HG02943 (cell line): Measurements from ENCODE around the gene AGAP1.

Source experiments
- ATAC-seq: cut with Tn5 transposase; IDR thresholded peaks from one replicate; pipeline ENCODE4 v1.9.1; 2021; ENCODE audit warnings: mild to moderate bottlenecking, low read depth, moderate library complexity; ENCODE audit not compliant: unreplicated experiment

The AGAP1 gene

DNA sequence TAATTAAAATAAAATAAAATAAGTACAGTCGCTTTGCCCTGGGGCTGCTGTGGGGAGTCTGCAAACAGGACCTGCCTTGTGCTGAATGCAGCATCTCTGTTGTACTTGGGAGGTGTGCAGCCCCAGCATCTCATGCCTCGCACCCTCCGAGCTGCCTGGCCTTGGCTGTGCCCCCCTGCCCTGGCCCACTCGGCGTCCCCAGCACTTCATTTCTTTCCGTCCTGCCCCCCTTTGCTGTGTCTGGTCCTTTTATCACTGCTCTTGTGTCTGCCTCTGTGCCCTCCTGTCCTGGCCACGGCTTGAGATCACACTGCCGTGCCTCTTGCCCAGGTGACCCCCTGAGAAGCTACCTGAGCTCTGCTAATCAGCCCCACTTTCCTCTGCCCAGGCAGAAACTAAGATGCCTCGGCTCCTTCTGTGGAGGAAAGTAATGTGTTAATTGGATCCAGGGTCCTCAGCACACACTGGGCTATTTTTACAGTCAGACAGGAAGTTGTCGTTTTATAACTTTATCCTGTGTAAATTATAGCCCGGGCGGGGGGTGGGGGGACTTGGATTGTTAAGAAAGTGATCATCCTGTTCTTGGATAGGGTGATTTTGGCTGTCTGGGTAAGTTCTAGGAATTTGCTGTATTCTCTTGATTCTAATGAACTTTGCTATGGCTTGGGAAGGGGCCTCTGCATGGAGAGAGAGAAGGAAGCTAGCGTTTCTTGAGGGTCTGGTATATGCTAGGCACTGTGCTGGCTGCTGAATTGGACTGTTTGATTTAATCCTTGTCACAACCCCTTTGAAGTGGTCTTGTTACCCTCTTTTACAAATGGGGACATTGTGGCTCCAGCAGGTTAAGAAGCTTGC is 69.4 kb downstream of the AGAP1 start:
- ATAC-seq = no peak

DNA sequence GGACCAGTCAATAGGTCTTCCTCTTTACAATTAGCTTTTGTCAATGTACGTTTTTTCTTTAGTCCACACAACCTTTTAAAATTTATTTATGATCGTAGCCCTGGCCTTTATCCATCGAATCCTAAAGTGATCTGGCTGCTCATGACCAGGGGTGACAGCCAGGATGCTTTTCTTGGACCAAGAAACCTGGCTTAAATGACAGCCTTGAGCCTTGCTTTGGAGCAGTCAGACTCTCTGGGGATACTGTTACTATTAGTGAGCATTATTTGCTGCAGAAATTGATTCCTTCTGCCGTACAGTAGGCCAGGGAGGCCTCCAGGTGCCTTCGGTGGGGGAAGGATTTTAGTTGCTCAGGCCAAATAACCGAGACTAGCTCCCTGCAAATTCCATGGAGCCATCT is 70.2 kb downstream of the AGAP1 start:
- no peak for ATAC-seq

DNA sequence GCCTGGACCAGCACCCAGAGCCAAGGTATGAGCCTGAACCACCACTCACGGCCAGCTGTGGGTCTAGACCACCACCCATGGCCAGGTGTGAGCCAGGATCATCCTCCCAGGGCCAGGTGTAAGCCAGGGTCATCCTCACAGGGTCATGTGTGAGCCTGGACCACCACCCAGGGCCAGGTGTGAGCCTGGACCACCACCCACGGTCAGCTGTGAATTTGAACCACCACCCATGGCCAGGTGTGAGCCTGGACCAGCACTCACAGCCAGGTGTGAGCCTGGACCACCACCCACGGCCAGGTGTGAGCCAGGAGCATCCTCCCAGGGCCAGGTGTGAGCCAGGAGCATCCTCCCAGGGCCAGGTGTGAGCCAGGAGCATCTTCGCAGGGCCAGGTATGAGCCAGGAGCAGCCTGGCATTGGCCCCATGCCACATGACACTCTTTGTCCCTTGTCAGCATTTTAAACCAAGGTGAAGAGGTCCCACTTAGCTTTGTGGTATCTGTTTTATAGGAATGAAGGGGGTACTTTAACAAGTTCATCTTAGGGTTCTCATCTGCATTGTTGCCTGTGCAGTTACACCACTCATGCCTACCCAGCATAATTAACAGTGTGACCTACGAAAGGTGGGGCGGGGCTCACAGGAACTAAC is 71.2 kb downstream of the AGAP1 start:
- no peak for ATAC-seq

DNA sequence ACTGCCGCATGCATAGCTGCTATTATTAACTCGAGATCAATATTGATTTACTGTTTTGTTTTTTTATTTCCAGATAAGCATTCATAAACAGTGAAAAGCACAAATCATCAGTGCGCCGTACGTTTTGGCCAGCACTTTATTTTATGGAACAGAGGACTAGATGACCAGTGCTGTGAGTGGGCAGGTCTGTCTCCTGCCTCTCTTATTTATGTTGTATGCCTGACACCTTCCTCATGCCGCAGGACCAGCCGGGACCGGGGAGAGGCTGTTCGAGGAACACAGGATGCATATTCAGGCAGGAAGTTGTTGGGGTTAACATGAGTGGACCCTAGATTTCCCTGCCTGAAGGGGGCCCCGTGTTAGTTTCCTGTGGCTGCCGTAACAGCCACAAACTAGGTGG is 72.6 kb downstream of the AGAP1 start:
- no peak for ATAC-seq

DNA sequence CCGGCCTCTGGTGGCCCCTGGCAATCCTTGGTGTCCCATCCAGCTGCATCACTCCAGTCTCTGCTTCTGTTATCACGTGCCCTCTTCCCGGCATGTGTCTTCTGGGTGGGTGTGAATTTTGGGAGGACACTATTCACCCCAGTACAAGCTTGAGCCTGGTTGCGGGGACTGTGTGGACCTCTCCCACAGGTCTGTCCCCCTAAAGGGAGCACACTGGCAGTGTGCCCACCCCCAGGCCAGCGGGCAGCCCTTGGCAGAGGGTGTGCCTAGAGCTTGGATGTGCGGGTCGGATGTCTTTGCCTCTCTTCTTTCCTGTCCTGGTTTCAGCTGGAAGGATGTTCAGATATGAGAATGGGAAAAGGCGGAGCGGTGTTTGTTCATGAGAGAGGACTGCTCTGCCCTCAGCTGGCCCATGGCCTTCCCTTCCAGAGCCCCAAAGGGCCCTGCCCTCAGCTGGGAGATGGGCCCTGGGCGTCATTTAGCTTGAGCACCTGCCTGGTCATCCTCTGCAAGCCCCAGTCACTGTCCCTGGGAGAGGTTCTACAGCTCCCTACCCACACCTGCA is 73.2 kb downstream of the AGAP1 start:
- ATAC-seq = no peak

DNA sequence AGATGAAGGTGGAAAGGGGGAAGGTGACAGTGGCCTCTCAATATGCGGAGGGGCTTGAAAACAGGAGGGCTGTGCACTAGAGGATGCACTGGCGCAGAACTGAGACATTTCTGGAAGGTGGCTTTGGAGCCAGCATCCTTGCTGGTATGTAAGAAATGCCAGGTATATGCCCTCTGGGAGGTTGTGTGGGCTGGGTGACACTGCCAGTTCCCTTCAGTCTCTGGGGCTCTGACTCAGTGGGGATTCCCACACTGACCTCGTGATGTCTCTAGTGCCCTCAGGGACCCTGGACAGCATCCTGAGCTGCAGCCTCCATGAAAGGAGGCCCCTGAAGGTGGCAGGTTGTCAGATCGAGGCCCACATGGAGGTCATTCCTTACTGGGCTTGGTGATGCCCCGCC is 74.0 kb downstream of the AGAP1 start:
- no peak for ATAC-seq

DNA sequence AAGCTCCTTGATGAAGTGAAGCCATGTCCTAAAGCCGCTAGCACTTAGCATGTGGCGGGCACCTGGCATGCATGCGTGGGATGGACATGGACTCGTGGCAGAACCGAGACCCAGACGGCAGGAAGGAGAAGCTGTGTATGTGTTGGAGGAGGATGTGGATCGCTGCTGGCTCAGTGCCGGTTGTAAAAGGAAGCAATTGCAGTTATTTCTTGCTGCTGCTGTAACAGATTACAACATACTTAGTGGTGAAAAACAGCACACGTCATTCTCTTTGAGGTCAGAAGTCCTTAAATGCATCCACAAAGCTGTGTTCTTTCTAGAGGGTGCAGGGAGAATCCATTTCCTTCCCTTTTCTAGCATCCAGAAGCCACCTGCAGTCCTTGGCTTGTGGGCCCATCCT is 74.6 kb downstream of the AGAP1 start:
- ATAC-seq = no peak

DNA sequence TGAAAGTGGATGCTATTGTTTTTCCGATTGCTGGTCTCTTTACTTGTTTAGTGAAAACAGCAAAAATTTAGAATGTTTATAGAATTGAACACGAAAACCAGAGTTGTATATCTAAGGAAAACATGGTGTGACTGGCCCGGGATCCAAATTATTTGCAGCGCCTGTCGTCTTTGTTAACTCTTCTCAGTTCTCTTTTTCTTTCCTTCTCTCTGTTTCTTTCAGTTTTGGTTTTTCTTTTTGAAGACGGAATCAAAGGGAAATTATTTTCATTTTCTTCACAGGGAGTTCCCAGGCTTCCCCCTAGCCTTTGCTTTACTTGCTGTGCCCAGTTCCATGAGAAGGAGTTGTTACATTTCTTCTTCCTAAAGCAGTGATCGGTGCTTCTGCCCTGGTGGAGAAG is 76.0 kb downstream of the AGAP1 start:
- ATAC-seq = no peak

DNA sequence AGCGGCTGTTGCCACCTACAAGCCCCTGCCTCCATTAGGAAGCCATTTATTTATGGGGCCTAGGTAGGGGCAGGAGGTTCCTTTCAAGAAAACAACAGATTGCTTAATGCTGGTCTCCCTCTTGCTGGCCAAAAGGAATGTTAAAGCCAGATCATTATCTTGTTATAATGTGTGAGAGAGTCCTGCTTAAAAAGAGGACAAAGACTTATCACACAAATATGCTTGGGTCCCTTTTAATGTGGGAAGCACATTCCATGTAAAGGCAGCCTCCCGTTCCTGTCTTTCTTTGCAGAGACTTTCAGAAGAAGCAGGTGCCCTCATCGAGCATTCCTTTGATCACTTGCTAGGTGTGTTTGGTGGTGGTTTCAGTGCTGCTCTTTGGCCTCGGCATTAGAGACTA is 76.4 kb downstream of the AGAP1 start:
- ATAC-seq = no peak

DNA sequence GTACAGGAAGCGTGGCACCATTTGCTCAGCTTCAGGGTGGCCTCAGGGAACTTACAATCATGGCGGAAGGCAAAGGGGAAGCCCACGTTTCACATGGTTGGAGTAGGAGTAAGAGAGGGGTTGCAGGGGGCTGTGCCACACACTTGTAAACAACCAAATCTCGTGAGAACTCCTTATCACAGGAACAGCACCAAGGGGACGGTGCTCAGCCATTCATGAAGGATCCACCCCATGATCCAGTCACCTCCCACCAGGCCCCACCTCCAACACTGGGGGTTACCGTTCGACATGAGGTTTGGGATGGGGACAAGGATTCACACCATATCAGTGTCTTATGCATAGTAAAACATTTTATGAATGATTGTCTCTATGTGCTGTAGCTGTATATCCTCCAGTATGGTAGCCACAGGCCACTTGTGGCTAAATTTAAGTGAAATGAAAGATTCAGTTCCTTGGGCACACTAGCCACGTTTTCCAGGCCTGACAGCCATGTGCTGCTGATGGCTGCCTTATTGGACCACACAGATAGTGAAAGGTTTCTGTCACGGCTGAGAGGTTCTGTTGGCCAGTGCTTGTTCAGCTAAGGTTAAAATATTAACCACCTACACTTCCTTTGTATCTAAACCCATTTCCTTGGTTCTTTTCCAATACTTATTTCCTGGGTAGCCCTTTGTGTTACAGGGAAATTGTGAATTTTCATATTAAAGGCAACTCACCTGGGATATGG is 77.3 kb downstream of the AGAP1 start:
- no peak for ATAC-seq

DNA sequence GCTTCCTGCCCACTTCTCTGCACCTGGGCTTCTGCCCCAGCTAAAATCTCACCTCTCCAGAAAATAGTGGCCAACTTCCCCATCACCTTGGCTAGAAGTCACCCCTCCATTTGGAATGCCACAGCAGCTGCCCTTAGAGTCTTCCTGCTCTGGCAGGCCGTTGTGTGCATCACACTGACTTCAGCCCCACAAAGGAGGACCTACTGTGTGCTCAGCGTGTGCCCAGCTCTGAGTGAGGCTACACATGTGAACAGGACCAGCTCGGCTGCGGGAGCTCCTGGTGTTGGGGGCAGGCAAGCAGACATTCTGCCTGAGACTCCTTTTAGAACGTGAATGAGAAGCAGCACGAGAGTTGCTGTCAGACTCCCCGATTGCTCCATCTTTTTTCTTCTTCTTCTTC is 78.7 kb downstream of the AGAP1 start:
- ATAC-seq = no peak

DNA sequence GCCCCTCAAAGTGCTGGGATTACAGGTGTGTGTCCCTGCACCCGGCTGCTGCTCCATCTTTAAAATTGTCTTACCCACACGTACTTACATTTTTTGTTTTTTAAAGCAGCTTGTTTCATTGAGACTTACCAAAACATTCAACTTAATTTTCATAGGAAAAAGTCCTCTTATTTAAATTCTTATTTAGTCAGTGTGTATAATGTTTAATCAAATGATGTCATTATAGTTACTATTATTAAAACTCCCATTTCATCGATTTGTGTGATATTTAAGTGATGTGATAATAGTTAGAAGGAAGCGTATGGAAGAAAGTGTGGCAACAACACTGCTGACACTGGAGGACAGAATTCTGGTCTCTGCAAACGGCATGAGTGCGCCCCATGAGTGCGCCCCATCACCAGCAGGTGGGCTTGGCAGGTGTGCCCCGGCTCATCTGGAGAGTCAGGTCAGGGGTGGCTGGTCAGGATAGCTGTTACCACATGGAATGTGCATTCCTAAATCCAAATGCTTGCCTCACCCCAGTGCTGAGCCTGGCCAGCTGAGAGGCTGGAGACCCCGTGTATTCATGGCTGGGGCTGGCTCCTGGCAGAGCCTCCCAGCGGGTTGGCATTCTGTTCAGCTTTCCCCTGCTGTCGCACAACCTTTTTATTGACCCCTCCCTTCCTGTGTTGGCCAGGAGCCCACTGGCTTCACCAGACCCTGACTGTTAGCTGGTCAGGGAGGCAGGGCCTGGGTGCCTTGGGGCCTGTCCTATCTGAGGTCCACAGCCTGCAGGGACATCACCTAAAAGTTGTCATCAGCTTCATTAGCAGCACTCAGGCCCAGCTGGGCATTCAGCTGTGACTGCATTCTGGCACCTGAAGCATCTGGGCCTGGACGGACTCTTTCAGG is 79.7 kb downstream of the AGAP1 start:
- ATAC-seq = no peak

DNA sequence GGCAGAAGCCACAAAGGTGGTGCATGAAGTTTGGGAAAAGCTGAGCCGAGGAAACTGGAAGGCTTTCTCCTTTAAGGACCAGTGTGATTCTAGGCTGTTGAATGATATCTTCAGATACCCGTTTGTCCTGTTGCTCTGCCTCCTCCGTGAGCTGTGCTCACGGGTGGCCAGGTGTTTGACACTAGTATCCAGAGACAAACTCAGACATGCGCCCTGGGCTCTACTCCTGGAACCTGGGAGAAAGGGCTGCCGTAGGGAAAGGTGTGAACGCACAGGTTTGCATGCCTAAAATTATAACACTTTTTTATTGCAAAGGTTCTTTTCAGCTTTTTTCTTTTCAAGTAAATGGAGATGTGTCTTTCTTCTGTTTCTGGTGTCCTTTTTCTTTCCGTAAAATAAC is 81.6 kb downstream of the AGAP1 start:
- ATAC-seq = no peak

DNA sequence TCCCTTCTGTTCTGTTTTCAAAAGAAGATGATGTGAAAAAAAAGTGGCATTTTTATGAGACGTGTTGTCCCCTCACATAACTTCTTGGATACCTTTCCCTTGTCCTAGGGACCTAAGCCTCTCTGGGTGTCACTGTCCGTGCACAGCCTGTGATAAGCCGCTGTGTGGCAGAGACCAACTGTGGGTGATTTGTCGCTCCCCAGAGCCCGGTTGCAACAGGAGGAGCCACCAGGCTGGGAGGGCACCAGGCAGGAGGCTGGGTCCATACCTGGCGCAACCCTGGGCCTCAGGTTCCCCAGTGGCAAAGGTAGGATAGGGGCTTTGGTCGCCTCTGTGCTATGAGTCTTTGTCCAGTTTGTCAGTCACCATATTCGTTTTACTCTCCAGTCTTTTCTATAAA is 82.1 kb downstream of the AGAP1 start:
- ATAC-seq = no peak

DNA sequence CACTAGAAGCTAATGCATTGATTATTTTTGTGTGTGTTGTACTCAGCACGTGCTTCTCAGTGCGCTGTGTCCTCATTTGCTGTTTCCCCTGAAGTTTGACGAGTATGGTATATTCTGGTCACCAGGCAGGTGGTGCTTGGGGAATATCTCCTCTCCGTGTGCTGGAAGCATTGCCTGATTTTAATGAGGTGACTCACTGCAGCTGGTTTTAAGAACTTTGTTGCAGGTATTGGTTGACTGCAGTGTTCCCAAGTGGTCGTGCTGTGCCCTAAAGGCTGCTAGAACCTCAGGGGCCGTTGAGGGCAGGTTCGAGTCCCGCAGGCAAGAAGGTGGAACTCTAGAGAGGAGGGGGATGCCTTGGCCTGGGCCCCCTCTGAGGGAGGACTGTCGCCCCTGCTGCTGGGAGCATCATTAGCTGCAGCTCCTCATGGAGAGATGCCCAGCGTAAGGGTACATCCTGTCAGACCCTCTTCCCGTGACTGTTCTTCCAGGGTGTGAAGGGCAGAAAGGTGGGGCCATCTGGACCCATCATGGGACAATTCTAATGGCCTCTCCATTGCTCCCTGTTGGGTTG is 82.6 kb downstream of the AGAP1 start:
- ATAC-seq = no peak

DNA sequence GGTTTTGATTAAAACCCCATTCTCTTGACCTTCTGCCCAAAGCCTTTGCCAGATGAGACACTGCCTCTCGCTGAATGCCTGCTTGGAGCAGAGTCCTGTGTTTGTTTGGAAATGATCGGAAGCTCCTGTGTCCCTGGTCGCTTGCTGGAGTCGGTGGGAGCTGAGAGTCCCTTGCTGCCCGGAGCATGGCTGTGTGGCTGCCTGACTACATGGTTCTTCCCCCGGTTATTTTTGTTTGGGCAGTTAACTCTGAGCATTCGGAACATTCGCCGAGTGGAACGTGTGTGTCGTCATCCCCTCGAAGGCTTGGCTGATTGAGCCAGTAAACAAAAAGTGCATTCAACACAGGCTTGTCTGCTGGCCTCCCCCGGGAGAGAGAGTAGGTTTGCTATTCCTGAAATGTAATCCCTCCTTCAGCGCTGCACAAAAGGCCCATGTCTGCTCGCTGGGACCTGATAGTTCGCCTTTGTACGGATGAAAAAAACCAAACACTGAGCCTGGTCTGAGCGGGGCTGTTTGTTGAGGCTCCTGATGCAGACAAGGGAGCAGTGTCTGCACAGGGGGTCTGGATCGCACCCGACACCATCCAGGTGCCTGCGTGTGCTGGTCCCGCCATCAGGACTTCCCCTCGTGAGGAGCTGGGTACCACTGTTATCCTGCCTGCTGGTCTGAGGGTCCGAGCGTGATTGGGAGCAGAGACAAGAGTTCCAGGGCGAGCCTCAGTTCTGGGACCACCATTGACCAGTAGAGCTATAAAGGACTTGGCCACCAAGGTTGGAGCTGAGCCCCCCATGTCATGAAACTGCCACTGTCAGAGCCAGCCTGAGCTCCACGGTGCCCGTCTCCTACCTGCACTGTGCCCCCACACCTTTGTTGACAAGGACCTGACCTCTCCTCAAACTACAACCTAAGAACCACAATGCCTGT is 83.8 kb downstream of the AGAP1 start:
- ATAC-seq = no peak

DNA sequence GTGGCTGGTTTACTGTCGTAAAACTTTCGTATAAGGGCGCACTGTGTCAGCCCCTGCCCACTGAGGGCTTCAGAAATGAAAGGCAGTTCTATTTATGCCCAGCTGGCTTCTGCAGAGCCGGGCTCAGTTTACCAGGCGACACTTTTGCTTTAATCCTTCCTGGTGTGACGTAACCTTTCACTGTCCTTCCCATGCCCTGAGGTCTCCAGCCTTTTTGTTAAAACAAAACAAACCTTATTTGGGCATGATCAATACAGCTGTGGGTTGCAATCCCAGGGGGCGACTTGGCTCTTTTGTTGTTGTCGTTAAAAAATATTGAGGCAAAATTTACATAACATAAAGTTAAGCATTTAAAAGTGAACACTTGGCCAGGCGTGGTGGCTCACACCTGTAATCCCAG is 85.3 kb downstream of the AGAP1 start:
- ATAC-seq = no peak

DNA sequence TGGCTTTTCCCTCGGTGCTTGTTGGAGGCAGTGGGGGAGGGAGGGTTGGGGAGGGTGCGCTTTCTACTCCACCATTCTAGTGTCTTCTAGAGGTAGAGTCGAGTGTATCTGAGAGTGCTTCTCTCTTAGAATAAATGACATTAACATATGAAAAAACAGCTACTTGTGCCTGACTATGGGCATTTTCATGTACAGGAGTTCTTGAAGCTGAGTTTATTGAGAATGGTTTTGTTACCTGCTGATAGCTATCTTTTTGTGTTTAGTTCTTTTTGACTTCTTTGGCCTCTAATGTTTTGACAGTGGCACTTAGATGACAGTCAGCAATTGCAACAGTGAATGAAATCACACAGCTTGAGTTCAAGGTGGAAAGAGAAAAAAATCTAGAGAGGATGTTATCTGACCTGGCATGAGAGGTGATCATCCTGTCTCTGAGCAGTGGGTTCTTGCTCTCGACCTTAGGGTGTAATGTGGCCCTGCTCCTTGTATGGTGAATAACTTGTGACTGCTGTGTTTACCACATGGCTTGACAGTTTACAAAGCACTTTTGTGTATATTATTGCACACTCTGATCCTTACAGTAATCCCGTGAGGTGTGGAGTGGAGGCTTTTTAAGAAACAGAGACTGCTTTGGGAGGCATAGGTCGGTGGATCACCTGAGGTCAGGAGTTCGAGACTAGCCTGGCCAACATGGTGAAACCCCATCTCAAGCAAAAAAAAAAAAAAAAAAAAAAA is 86.7 kb downstream of the AGAP1 start:
- ATAC-seq = no peak
